Breast epithelium (tissue), 3 donors: ENCODE measurements around the gene VPS13D.

Experiments
- POLR2AphosphoS5 ChIP-seq, 3 donors: sonication (generic); formaldehyde crosslinking; IDR thresholded peaks; one replicate each; pipeline ENCODE4 v1.6.1; 2017; ENCODE audit warnings: antibody characterized with exemption in 3 of 3
- TF ChIP-seq, protein P1 (sequence below), 3 donors: fragments of 450-650 bp; IDR thresholded peaks; one replicate each; pipeline ENCODE4 v1.5.1; 2016 to 2017; ENCODE audit warnings: antibody characterized with exemption in 3 of 3, mild to moderate bottlenecking in 3 of 3, moderate library complexity in 3 of 3

DNA sequence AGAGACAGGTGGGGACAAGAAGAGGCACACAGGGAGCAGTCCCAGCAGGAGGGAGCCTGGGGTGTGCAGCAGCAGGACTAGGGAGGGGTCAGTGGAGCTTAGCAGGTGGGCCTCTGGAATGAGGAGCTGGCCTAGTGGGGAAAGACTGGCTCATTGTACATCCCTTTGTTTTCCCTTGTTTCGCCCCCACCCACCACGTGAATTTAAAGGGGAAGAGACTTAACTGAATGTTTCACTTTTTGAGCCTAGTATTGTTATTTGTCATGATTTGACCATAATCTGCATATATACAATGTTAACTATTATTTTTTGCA is 206.5 kb downstream of the VPS13D start:
- TF ChIP-seq, protein P1, sequence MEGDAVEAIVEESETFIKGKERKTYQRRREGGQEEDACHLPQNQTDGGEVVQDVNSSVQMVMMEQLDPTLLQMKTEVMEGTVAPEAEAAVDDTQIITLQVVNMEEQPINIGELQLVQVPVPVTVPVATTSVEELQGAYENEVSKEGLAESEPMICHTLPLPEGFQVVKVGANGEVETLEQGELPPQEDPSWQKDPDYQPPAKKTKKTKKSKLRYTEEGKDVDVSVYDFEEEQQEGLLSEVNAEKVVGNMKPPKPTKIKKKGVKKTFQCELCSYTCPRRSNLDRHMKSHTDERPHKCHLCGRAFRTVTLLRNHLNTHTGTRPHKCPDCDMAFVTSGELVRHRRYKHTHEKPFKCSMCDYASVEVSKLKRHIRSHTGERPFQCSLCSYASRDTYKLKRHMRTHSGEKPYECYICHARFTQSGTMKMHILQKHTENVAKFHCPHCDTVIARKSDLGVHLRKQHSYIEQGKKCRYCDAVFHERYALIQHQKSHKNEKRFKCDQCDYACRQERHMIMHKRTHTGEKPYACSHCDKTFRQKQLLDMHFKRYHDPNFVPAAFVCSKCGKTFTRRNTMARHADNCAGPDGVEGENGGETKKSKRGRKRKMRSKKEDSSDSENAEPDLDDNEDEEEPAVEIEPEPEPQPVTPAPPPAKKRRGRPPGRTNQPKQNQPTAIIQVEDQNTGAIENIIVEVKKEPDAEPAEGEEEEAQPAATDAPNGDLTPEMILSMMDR (IDR thresholded peaks at IDR 0.05) = no peak
- TF ChIP-seq POLR2AphosphoS5 (IDR thresholded peaks at IDR 0.05) = no peak
